ENCODE measurements around the gene PCDH1.

The PCDH1 gene

DNA sequence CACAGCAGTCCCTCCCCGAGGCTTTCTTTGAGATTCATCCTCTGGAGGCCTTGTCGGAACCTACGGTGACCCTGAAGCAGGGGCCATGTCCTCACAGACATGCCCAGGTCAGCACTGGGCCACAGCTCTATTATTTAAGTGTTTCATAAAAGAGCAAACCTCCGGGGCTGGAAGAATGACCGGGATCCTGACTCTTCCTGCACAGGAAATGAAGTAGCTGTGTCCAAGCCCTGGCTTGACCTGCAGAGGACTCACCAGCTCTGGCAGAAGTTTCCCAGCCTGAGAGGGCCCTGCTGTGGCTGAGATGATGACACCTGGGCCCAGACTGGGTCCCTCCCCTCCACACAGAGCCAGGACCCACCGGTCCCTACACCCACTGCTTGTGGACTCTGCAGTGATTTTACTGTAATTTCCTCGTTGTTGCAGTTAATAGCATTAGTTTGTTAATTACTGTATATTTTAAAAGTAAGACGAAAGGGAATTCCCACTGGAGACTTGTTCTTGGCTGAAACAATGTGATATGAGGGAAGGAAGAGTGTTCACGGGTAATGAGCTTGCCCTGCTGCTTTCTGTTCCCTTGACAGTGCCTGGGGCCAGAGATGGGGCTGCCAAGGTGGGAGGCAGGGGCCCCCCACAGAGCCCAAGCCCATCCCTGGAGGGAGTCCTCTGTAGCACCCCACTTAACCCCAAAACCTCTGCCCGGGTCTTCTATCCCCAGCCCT is 72.2 kb downstream of the PCDH1 start:
- DNase-seq: no peak

GRCh38 chr5:141804475-141804874 is 73.7 kb downstream of the PCDH1 start:
- no peak for DNase-seq

Measured in NCI-H2081 treated with DMSO at 0.1 percent for 48 hours (cell line).